ENCODE results near the gene STPG4. TPM values are rescaled to one million over a fixed set of nuclear protein-coding genes. Genes with fewer than 3 reads are reported as not detected.
"Not testable (repeated sequence)": the region's sequence is repeated elsewhere in the genome, so short reads cannot be mapped to it uniquely, and the experiment has no call there.

Gene STPG4
- total and polyA plus RNA-seq, 7 donors: 0.12 to 1.1 (median 0.63) TPM; not detected in 3

- Histone ChIP-seq H3K9me3 (no peaks in the 10 kb centered on the region), H3K36me3 (no peaks in the 10 kb centered on the region), H3K27me3 (no peaks in the 10 kb centered on the region), H3K27ac (peak overlapping the region in 3 of 4 donors; percentile 3 to 66 (median 60)), H3K4me3 (no peak overlapping the region), H3K4me1 (peaks cover 0 to 18% (median 15%) of the 10 kb centered on the region in 4 donors)
- TF ChIP-seq EP300 (IDR thresholded peaks at IDR 0.05) (no peak), CTCF (IDR thresholded peaks at IDR 0.05) (no peak), POLR2A (IDR thresholded peaks at IDR 0.05) (no peak), POLR2AphosphoS5 (IDR thresholded peaks at IDR 0.05) (no peak)
- WGBS, 2 donors: 86 to 88% methylated on average over 8 of the region's 8 CpGs
- DNase-seq: no peak
- intact Hi-C loops (cut with DNase I): no loop called here
Measured at GRCh38 chr2:47129191-47129706, 25.9 kb downstream of the STPG4 start.

GRCh38 chr2:47128705-47129104, 26.4 kb downstream of the STPG4 start:
- TF ChIP-seq EP300 (IDR thresholded peaks at IDR 0.05): no peak
- no peak for TF ChIP-seq CTCF (IDR thresholded peaks at IDR 0.05)
- TF ChIP-seq POLR2AphosphoS5 (IDR thresholded peaks at IDR 0.05): no peak
- no peak for TF ChIP-seq POLR2A (IDR thresholded peaks at IDR 0.05)
- Histone ChIP-seq H3K27ac (peak overlapping the region in 3 of 4 donors; percentile 3 to 66 (median 60)), H3K9me3 (no peaks in the 10 kb centered on the region), H3K4me1 (peaks cover 0 to 18% (median 15%) of the 10 kb centered on the region in 4 donors), H3K36me3 (no peaks in the 10 kb centered on the region), H3K4me3 (no peak overlapping the region), H3K27me3 (no peaks in the 10 kb centered on the region)
- intact Hi-C loops (cut with DNase I): no loop called here
- WGBS, 2 donors: 93 to 97% methylated on average over 2 of the region's 2 CpGs
- no peak for DNase-seq

- intact Hi-C loops (cut with DNase I): no loop called here
- TF ChIP-seq POLR2A (IDR thresholded peaks at IDR 0.05): no peak
- TF ChIP-seq EP300 (IDR thresholded peaks at IDR 0.05): no peak
- TF ChIP-seq POLR2AphosphoS5 (IDR thresholded peaks at IDR 0.05): no peak
- TF ChIP-seq CTCF (IDR thresholded peaks at IDR 0.05): no peak
- 81 to 83% methylated on average over 7 of the region's 7 CpGs for WGBS, 2 donors
- H3K36me3 ChIP-seq: no peaks in the 10 kb centered on the region
- peaks cover 0 to 18% (median 15%) of the 10 kb centered on the region in 4 donors for H3K4me1 ChIP-seq
- no peaks in the 10 kb centered on the region for H3K27me3 ChIP-seq
- H3K4me3 ChIP-seq: no peak overlapping the region
- peak overlapping the region in 3 of 4 donors; percentile 3 to 66 (median 60) for H3K27ac ChIP-seq
- H3K9me3 ChIP-seq: no peaks in the 10 kb centered on the region
- no peak for DNase-seq
Measured at GRCh38 chr2:47127862-47128543, 27.1 kb downstream of the STPG4 start.

- H3K4me1 ChIP-seq: peaks cover 0 to 18% (median 15%) of the 10 kb centered on the region in 4 donors
- H3K27me3 ChIP-seq: no peaks in the 10 kb centered on the region
- intact Hi-C loops (cut with DNase I): no loop called here
- H3K9me3 ChIP-seq: no peaks in the 10 kb centered on the region
- no peak overlapping the region for H3K4me3 ChIP-seq
- WGBS, 2 donors: 89 to 94% methylated on average over 3 of the region's 3 CpGs
- H3K27ac ChIP-seq: no peak overlapping the region
- TF ChIP-seq POLR2A (IDR thresholded peaks at IDR 0.05): no peak
- TF ChIP-seq EP300 (IDR thresholded peaks at IDR 0.05): no peak
- TF ChIP-seq CTCF (IDR thresholded peaks at IDR 0.05): no peak
- no peak for TF ChIP-seq POLR2AphosphoS5 (IDR thresholded peaks at IDR 0.05)
- DNase-seq: no peak
- no peaks in the 10 kb centered on the region for H3K36me3 ChIP-seq
Measured at GRCh38 chr2:47126783-47127182, 28.3 kb downstream of the STPG4 start.

GRCh38 chr2:47124740-47125139, 30.4 kb downstream of the STPG4 start:
- H3K9me3 ChIP-seq; DNase-seq; intact Hi-C loops (cut with DNase I); H3K4me3 ChIP-seq; H3K27ac ChIP-seq; H3K36me3 ChIP-seq; H3K27me3 ChIP-seq: not testable (repeated sequence)
- 28 to 75% methylated on average over 4 of the region's 4 CpGs for WGBS, 2 donors
- peaks cover 0 to 18% (median 15%) of the 10 kb centered on the region in 4 donors for H3K4me1 ChIP-seq

GRCh38 chr2:47120424-47120823, 34.7 kb downstream of the STPG4 start:
- H3K27me3 ChIP-seq; intact Hi-C loops (cut with DNase I); H3K4me1 ChIP-seq; H3K9me3 ChIP-seq; DNase-seq; H3K4me3 ChIP-seq; H3K27ac ChIP-seq; H3K36me3 ChIP-seq: not testable (repeated sequence)
- WGBS, 2 donors: 81 to 90% methylated on average over 5 of the region's 5 CpGs

All from sigmoid colon (tissue), 7 donors.